Activated CD8-positive, alpha-beta memory T cell treated with anti-CD3 and anti-CD28 coated beads, Interleukin-2, amount 50 U/mL, for 4 hours (primary cell): ENCODE results near the gene ADIPOR2.
"Not testable (repeated sequence)": the region's sequence is repeated elsewhere in the genome, so short reads cannot be mapped to it uniquely, and the experiment has no call there.

Source experiments
- DNase-seq: peaks from one replicate; pipeline ENCODE4 v3.0.0-alpha.2; 2020

Gene ADIPOR2

GRCh38 chr12:1666215-1666614, 24.7 kb upstream of the ADIPOR2 start:
- DNase-seq = no peak

- DNase-seq = no peak
Measured at GRCh38 chr12:1666685-1667162, 24.1 kb upstream of the ADIPOR2 start.

DNA sequence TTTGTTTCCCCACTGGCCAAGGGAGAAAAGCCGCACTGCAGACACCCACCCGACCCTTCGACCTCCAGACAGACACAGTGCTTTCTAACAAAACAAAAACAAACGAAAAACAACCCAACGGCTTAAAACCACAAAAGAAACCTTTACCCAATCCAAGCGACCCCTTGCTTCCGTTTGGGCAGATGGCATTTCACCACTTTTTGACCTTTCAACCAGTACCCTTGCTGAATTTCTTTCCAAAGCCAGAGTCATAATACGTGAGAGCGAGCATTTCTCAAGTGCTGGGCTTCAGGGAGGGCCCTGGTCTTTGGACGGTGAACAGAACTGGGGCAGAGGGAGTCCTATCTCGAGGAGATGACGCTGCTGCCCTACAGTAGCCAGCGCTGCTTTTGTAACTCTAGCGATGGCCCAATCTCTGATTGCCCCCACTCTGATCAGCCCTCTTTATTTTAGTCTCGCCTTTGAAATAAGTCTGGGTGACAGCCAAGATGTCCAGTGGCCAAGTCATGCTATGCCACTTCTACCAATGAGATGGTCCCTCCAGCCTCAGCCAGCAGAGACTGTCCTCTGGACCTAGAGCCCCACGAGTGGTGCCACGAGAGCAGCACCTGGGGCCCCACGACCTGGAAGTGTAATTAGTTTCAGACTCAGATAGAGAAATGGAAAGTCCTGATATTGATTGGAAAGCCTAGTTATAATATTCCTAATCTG, 21.9 kb upstream of the ADIPOR2 start:
- no peak for DNase-seq

- no peak for DNase-seq
Measured at GRCh38 chr12:1670358-1671268, 20.3 kb upstream of the ADIPOR2 start.

DNA sequence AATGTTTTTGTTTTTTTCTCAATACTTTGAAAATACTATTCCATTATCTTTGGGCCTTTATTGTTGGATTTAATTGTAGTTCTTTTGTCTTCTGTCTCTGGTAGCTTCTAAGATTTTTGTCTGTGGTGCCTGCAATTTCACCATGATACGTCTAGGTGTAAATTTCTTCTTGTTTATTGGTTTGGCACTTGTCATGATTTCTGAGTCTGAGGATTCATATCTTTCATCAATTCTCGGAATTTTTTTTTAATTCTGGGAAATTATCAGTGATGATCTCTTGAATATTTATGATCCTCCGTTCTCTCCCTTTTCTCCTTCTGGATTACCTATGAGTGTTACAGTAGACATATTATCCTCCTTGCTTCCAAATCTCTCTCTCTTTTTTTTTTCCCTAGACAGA, 14.8 kb upstream of the ADIPOR2 start:
- DNase-seq = no peak

GRCh38 chr12:1680804-1681492, 9.9 kb upstream of the ADIPOR2 start:
- DNase-seq = no peak

GRCh38 chr12:1681493-1681807, 9.4 kb upstream of the ADIPOR2 start:
- DNase-seq = no peak

DNA sequence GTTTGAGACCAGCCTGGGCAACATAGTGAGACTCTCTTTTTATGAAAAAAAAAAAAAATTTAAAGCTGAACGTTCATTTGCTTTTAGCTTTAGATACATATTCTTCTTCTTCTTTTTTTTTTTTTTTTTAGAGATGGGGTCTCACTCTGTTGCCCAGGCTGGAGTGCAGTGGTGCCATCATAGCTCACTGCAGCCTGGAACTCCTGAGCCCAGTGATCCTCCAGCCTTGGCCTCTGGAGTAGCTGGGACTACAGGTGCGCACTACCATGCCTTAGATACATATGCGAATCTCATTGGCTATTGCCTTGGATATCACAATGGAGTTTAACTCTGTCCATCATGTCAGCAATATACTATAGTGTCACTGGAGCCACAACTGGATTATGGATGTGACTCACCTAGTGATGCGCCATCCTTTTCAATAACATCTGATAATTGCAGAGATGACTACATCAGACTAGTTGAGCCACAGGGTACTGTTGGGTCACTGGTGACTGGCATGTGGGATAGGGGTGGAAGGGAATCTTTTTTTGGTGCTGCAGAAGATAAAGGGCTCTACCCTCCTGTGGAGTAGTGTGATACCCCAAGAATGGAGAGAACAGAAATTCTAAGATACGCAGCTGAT, 2.7 kb upstream of the ADIPOR2 start:
- no peak for DNase-seq

DNA sequence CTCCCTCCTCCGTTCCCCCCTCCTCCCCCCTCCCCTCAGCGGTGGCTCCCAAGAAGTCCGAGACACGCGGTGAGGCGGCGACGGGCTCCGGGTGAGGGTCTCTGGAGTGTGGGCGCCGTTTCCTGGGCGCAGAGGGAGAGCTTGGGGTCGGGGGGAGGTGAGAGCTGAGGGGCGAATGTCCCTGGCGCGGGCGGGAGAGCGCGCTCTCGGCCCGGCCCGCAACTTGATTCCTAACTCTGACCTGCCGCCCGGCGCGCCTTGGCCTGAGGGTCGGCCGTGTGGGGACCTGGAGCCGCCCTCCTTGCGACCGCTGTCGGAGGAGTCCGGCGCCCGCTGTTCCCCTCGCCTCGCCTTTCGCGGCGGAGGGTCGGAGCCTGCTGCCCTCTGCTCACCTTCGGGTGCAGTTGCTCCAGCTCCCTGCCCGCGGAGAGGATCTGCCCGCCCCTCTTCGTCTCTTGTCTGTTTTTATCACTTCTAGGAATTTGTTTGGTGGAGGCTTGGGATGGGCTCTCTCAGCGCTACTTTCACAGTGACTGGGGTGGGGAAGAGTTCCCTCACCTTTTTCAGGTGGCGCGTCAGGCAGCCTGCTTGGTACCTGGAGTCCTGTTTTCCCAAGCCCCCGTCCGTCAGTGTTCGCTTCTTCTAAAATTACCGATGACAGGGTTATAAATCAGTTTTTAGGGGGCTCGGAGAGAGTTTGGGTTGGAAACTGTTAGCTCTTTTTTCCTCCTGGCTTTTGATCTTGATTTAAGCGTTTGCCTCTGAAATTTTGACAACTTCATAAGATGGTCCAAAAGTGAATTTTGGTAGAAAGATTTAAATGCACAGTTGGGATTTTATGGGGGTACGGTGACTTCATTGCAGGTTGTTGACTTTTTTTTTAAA, 495 bp downstream of the ADIPOR2 start:
- DNase-seq = no peak

DNA sequence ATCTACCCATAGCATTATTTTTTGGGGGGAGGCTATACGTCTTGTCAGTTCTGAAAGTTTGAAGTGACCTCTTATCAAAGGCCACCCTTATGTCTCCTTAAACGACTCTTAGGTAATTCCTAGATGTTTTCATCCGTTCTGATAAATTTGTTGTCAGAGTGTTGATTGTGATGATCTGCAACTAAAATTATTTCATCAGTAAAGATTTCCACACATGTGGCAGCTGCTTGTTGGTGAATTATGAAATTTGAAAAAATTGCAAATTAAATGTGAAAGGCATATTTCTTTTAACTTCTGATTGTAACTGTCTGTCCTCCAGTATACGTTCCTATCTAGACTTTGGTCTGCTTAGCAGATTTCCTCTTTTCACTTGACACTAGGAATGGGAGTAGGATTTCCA, 1.4 kb downstream of the ADIPOR2 start:
- no peak for DNase-seq

DNA sequence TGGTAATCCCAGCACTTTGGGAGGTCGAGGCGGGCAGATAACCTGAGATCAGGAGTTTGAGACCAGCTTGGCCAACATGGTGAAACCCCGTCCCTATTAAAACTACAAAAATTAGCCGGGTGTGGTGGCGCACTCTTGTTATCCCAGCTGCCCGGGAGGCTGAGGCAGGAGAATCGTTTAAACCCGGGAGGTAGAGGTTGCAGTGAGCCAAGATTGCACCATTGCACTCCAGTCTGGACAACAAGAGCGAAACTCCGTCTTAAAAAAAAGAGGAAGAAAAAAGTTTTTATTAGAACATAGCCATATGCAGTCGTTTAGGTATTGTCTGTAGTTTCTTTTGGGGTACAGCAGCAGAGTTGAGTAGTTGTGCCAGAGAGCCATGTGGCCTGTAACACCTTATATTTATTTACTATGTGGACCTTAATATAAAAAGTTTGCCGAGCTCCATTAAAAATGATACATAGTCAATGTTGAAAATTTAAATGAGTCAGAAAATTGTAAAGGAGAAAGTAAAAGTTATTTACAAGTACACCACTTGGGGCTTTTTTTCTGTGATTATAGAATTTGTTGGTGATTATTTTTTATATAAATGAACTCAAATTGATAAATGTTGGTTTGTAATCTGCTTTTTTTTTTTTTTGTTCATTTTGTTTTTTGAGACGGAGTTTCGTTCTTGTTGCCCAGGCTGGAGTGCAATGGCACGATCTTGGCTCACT, 2.2 kb downstream of the ADIPOR2 start:
- DNase-seq = no peak

- not testable (repeated sequence) for DNase-seq
Measured at GRCh38 chr12:1695097-1695496, 4.2 kb downstream of the ADIPOR2 start.

GRCh38 chr12:1695886-1696670, 5.2 kb downstream of the ADIPOR2 start:
- no peak for DNase-seq

DNA sequence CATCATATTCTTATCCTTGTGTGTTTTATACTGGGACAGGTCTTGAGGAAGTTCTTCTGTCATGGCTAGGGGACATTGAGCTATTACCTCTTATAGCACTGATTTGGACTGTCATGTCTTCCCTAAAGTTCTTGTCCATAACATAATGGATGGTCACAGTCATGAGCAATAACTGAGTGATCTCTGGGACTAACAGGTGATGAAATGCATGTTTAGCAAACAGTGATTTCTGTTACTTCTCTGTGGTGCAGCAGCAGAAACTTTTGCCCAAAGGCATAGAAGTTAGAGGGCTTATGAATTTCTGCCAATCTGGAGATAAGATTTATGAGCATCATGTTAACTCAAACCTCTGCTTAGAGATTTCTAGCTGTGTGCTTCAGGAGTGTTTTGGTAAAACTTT, 5.9 kb downstream of the ADIPOR2 start:
- no peak for DNase-seq

DNA sequence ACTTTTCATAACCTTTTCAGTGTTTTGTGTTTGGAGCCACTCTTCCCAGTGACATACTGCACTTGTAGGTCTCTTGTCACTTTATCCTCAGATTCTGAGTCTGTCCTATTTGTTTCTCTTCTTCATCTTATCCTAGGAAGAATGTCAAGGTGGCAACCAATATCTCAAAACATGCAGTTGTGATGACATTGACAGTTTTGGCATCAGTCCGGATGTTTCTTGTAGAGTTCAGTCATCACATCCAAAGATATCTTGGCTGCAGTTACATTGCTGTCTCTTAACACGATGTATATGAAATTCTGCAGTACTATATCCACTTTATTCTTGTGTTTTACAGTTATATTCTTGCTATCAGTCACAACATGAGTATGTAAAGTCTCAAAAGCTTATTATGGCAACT, 6.4 kb downstream of the ADIPOR2 start:
- no peak for DNase-seq

- no peak for DNase-seq
Measured at GRCh38 chr12:1698720-1699119, 7.8 kb downstream of the ADIPOR2 start.

DNA sequence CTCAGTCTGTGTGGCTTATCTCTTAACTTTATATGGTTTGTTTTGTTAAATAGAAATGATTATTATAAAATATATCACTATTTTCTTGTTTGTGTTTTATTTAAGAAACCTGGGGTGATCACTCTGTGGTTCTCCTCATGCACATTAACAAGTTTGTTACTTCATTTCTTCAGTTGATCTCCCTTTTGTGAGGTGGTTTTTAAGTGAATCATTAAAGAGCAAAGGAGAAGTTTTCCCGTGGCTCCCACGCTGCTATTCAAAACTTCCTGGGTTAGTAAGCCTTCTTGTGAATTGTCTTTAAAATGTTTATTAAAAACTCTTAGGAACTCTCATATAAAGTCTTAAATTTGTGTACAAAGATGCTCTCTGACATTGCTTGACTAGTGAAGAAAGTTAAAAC, 11.8 kb downstream of the ADIPOR2 start:
- no peak for DNase-seq

DNA sequence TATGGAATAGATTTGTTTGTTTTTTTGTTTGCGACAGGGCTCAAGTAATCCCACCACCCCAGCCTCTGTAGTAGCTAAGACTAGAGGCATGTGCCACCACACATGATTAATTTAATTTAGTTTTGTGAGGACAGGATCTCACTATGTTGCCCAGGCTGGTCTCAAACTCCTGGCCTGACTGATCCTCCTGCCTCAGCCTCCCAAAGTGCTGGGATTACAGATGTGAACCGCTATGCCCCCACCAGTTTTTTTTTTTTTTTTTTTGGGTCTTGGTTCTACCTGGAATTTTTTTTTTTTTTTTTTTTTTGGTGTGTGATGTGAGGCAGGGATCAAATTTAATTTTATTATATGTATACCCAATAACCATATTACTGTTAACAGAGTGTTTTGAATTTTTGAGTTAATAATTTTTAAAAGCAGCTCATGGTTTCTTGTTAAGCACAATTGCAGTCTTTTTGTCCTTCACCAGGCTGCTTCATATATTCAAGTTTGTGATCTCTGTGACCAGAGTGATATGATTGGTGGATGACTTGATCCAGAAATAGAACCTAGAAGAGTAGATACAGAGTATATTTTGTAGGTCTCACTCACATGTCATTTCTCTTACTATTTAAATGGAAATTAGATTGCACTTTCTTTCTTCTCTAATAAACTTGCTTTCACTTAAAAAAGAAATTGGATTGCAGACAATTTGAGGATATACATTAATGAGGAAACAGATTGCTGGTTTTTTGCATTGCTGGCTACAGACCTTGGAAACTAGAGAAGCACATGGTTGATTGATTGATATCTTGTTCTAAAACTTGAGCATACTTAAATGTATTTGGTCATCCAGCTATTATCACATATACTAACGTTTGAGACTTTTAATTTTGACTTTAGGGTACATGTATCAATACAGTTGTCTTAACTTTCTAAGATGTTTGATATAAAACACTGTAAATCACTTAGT, 13.2 kb downstream of the ADIPOR2 start:
- DNase-seq = no peak
